H9 (cell line): ENCODE data around the gene SLC2A4RG. TPM values are rescaled to one million over a fixed set of nuclear protein-coding genes. Genes with fewer than 3 reads are reported as not detected.
A peak's percentile ranks its signal among the peaks of the same experiment; 100 is the strongest.

ENCODE experiments used
- DNase-seq: peaks from one replicate; pipeline ENCODE4 v3.0.0-alpha.2; 2017
- H2AFZ ChIP-seq: one replicate; pipeline ENCODE4 v1.6.1; 2013; ENCODE audit warnings: mild to moderate bottlenecking, low read length, control low read depth, moderate library complexity
- H2AK5ac ChIP-seq: 2 replicates; pipeline ENCODE4 v1.6.1; 2013; ENCODE audit warnings: low read length, control low read depth, mixed read lengths; ENCODE audit not compliant: insufficient read length
- H2BK120ac ChIP-seq: one replicate; pipeline ENCODE4 v1.6.1; 2013; ENCODE audit warnings: low read depth, mild to moderate bottlenecking, low read length, control low read depth, inconsistent platforms; ENCODE audit not compliant: poor library complexity, severe bottlenecking
- H2BK12ac ChIP-seq: 2 replicates; pipeline ENCODE4 v1.6.1; 2013; ENCODE audit warnings: low read length, control low read depth, mixed read lengths, low read depth; ENCODE audit not compliant: insufficient read length
- H2BK15ac ChIP-seq: 2 replicates; pipeline ENCODE4 v1.6.1; 2013; ENCODE audit warnings: low read depth, low read length, control low read depth
- H2BK20ac ChIP-seq: one replicate; pipeline ENCODE4 v1.6.1; 2013; ENCODE audit warnings: low read depth, mild to moderate bottlenecking, low read length, control low read depth, inconsistent platforms; ENCODE audit not compliant: poor library complexity, severe bottlenecking
- H2BK5ac ChIP-seq: 2 replicates; pipeline ENCODE4 v1.6.1; 2013; ENCODE audit warnings: low read length, control low read depth, mixed read lengths; ENCODE audit not compliant: insufficient read length
- H3K14ac ChIP-seq: 2 replicates; pipeline ENCODE4 v1.6.1; 2013; ENCODE audit warnings: low read length, control low read depth; ENCODE audit not compliant: insufficient read depth
- H3K18ac ChIP-seq: 2 replicates; pipeline ENCODE4 v1.6.1; 2013; ENCODE audit warnings: low read depth, mild to moderate bottlenecking, mixed read lengths, low read length, control low read depth; ENCODE audit not compliant: insufficient read length
- H3K23ac ChIP-seq: 2 replicates; pipeline ENCODE4 v1.6.1; 2013; ENCODE audit warnings: low read length, control low read depth, mixed read lengths, low read depth; ENCODE audit not compliant: insufficient read length
- H3K23me2 ChIP-seq: 2 replicates; pipeline ENCODE4 v1.6.1; 2013; ENCODE audit warnings: low read depth, mild to moderate bottlenecking, mixed read lengths, low read length, control low read depth; ENCODE audit not compliant: insufficient read length, poor library complexity, severe bottlenecking
- H3K27ac ChIP-seq: 2 replicates; pipeline ENCODE4 v1.5.1; 2013; ENCODE audit warnings: low read length, control low read depth, mixed read lengths, low read depth; ENCODE audit not compliant: insufficient read length
- H3K27me3 ChIP-seq: 2 replicates; pipeline ENCODE4 v1.6.1; 2013; ENCODE audit warnings: low read length, control low read depth, inconsistent platforms; ENCODE audit not compliant: insufficient read depth
- H3K4ac ChIP-seq: 2 replicates; pipeline ENCODE4 v1.6.1; 2013; ENCODE audit warnings: low read depth, mild to moderate bottlenecking, control low read depth, inconsistent platforms, low read length, moderate library complexity
- H3K4me1 ChIP-seq: 2 replicates; pipeline ENCODE4 v1.6.1; 2013; ENCODE audit warnings: low read length, control low read depth, inconsistent platforms; ENCODE audit not compliant: insufficient read depth
- H3K4me2 ChIP-seq: 2 replicates; pipeline ENCODE4 v1.6.1; 2013; ENCODE audit warnings: low read length, control low read depth, mixed read lengths; ENCODE audit not compliant: insufficient read length, insufficient read depth
- H3K56ac ChIP-seq: 2 replicates; pipeline ENCODE4 v1.6.1; 2013; ENCODE audit warnings: low read depth, mild to moderate bottlenecking, mixed read lengths, low read length, control low read depth; ENCODE audit not compliant: insufficient read length
- H3K79me1 ChIP-seq: 2 replicates; pipeline ENCODE4 v1.6.1; 2013; ENCODE audit warnings: low read depth, mild to moderate bottlenecking, moderate library complexity, low read length, control low read depth, inconsistent platforms; ENCODE audit not compliant: insufficient read depth, poor library complexity, severe bottlenecking
- H3K79me2 ChIP-seq: 2 replicates; pipeline ENCODE4 v1.6.1; 2013; ENCODE audit warnings: low read length, control low read depth, inconsistent platforms; ENCODE audit not compliant: insufficient read depth
- H3K9ac ChIP-seq: 2 replicates; pipeline ENCODE4 v1.6.1; 2013; ENCODE audit warnings: low read length, control low read depth, mixed read lengths; ENCODE audit not compliant: insufficient read length; ENCODE audit errors: extremely low read depth
- H3K9me3 ChIP-seq: one replicate; pipeline ENCODE4 v1.6.1; 2013; ENCODE audit warnings: low read depth, low read length, inconsistent platforms; ENCODE audit not compliant: control insufficient read depth
- H3T11ph ChIP-seq: one replicate; pipeline ENCODE4 v1.6.1; 2013; ENCODE audit warnings: mild to moderate bottlenecking, low read length, control low read depth, inconsistent platforms
- H4K20me1 ChIP-seq: one replicate; pipeline ENCODE4 v1.6.1; 2013; ENCODE audit not compliant: control insufficient read depth, insufficient read length, insufficient read depth
- H4K5ac ChIP-seq: 2 replicates; pipeline ENCODE4 v1.6.1; 2013; ENCODE audit warnings: low read depth, mild to moderate bottlenecking, mixed read lengths, low read length, control low read depth; ENCODE audit not compliant: insufficient read length
- H4K8ac ChIP-seq: replicated peaks from 2 replicates; pipeline ENCODE4 v1.6.1; 2013; ENCODE audit warnings: low read length, control low read depth, mixed read lengths, low read depth; ENCODE audit not compliant: insufficient read length
- H4K91ac ChIP-seq: 2 replicates; pipeline ENCODE4 v1.6.1; 2013; ENCODE audit warnings: low read depth, mild to moderate bottlenecking, moderate library complexity, mixed read lengths, low read length, control low read depth; ENCODE audit not compliant: insufficient read length
- H3K27ac Mint-ChIP-seq, 3 experiments: 2 replicates in 2 of 3; 3 replicates in 1 of 3; pipeline ENCODE4 v1.8.0; 2020 to 2021; ENCODE audit warnings: mixed read lengths in 3 of 3, mild to moderate bottlenecking in 1 of 3, moderate library complexity in 1 of 3
- H3K27me3 Mint-ChIP-seq: 2 replicates; pipeline ENCODE4 v1.8.0; 2021; ENCODE audit warnings: low read depth, mild to moderate bottlenecking, moderate library complexity, mixed read lengths
- H3K36me3 Mint-ChIP-seq, 3 experiments: 2 replicates in 2 of 3; 3 replicates in 1 of 3; pipeline ENCODE4 v1.8.0; 2020 to 2021; ENCODE audit warnings: low read depth in 3 of 3, mixed read lengths in 3 of 3; ENCODE audit not compliant: insufficient read depth in 1 of 3
- H3K4me1 Mint-ChIP-seq, 2 experiments: 2 replicates each; pipeline ENCODE4 v1.8.0; 2020; ENCODE audit warnings: mixed read lengths in 2 of 2
- H3K4me3 Mint-ChIP-seq, 2 experiments: 2 replicates in 1 of 2; 3 replicates in 1 of 2; pipeline ENCODE4 v1.8.0; 2020 to 2021; ENCODE audit warnings: mild to moderate bottlenecking in 2 of 2, mixed read lengths in 2 of 2, moderate library complexity in 1 of 2
- H3K9me3 Mint-ChIP-seq, 2 experiments: 2 replicates in 1 of 2; 3 replicates in 1 of 2; pipeline ENCODE4 v1.8.0; 2020; ENCODE audit warnings: mild to moderate bottlenecking in 2 of 2, mixed read lengths in 2 of 2, moderate library complexity in 1 of 2
- WGBS: extraction: QIAGEN DNeasy Blood & Tissue Kit; methylation state at CpG from one replicate; pipeline ENCODE4 v1.1.7; 2013; ENCODE audit warnings: missing lambda C conversion rate, low lambda C conversion rate, mixed read lengths; ENCODE audit not compliant: insufficient read length; ENCODE audit errors: extremely low coverage; 5-methylcytosine and 5-hydroxymethylcytosine counted together
- total RNA-seq: library from RNA; stranded (reverse); gene quantifications from 2 replicates; pipeline ENCODE4 v1.2.1, GENCODE V29; 2021
- TF ChIP-seq, protein P1 (sequence below): fragments of 200-600 bp; sonication (generic); conservative IDR thresholded peaks from 3 replicates; pipeline ENCODE4 v1.8.0; 2021; ENCODE audit warnings: antibody characterized with exemption, mild to moderate bottlenecking

Gene SLC2A4RG
- total RNA-seq, 1 experiment from 2014 or later, result 43.9 TPM

- Mint-ChIP-seq H3K4me3 (no peak overlapping the region), H3K4me1 (peaks cover 4 to 6% of the 10 kb centered on the region in 2 experiments; a peak in 3 of 4 replicates), H3K9me3 (no peaks in the 10 kb centered on the region), H3K27me3 (no peaks in the 10 kb centered on the region; the same call in 1 of the 2 replicates), H3K27ac (peak overlapping the region in 1 of 3 experiments; percentile 81; a peak in 3 of 7 replicates), H3K36me3 (peaks cover 0 to 20% (median 17%) of the 10 kb centered on the region in 3 experiments; a peak in 5 of 7 replicates)
- Histone ChIP-seq H2AFZ (no peak overlapping the region), H3K27ac (no peak overlapping the region), H3K14ac (no peak overlapping the region), H2BK12ac (no peak overlapping the region), H3K9ac (no peak overlapping the region), H3K23me2 (no peaks in the 10 kb centered on the region), H2BK5ac (no peak overlapping the region), H2AK5ac (no peak overlapping the region), H2BK15ac (no peak overlapping the region), H2BK120ac (no peak overlapping the region), H3K18ac (no peak overlapping the region), H4K8ac (no peak overlapping the region), H3K4me2 (no peak overlapping the region), H3K79me1 (peaks cover 2% of the 10 kb centered on the region), H3K4ac (no peak overlapping the region), H2BK20ac (no peak overlapping the region), H3T11ph (no peak overlapping the region), H3K56ac (no peak overlapping the region), H3K27me3 (no peaks in the 10 kb centered on the region), H3K23ac (no peak overlapping the region), H4K91ac (no peak overlapping the region), H3K9me3 (no peaks in the 10 kb centered on the region), H3K4me1 (no peaks in the 10 kb centered on the region), H3K79me2 (no peaks in the 10 kb centered on the region), H4K20me1 (no peaks in the 10 kb centered on the region), H4K5ac (no peak overlapping the region)
- no peak for DNase-seq
- TF ChIP-seq, protein P1, sequence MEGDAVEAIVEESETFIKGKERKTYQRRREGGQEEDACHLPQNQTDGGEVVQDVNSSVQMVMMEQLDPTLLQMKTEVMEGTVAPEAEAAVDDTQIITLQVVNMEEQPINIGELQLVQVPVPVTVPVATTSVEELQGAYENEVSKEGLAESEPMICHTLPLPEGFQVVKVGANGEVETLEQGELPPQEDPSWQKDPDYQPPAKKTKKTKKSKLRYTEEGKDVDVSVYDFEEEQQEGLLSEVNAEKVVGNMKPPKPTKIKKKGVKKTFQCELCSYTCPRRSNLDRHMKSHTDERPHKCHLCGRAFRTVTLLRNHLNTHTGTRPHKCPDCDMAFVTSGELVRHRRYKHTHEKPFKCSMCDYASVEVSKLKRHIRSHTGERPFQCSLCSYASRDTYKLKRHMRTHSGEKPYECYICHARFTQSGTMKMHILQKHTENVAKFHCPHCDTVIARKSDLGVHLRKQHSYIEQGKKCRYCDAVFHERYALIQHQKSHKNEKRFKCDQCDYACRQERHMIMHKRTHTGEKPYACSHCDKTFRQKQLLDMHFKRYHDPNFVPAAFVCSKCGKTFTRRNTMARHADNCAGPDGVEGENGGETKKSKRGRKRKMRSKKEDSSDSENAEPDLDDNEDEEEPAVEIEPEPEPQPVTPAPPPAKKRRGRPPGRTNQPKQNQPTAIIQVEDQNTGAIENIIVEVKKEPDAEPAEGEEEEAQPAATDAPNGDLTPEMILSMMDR, result no peak
- no CpG with 5 or more reads among the region's 16 CpGs for WGBS
These were observed 48.2 kb downstream of the SLC2A4RG start for GRCh38 chr20:63787749-63788148.
